ENCODE data around the gene PTPRE. TPM values are rescaled to one million over a fixed set of nuclear protein-coding genes. Genes with fewer than 3 reads are reported as not detected.

Gene PTPRE
- total RNA-seq, 3 donors from 2014 or later (not counting 1 experiment from before 2014, with no cell fraction given), result 274 to 280 (median 275) TPM

DNA sequence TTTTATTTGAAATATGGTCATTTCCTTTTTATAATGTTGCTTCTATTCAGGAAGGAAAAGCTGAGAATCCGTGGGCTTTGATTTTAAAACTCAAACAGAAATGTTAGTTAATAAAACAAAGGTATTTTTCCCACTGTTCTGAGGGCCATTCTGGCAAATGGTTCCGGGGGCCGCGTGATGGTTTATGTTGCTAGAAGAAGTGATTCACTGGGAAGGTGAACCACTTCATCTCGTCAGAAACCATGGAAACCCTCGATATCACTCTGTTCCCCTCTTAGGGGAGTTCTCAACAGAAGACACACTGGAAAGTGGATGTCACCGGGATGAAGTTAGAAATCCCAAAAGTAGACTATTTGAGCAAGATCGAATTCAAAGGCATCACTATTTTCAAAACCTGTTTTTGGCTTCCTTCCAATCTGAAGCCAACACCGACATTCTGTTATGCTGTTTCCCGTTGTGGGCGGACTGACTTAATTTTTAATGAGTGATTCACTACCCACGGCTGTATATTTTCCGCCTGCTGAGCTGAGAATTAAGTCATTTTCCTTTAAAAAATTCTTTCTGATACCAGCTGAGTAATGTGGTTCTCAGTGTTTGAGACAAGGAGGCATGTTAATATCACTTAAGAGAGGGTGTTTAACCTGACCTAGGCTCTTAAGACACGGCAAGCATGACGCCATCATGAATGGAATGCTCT lies 84.1 kb downstream of the PTPRE start:
- Histone ChIP-seq H3K4me3 (ENCODE audit: low read length) (no peak overlapping the region), H3K27me3 (ENCODE audit: control insufficient read depth, insufficient read depth, low read length) (no peaks in the 10 kb centered on the region), H3K36me3 (ENCODE audit: control insufficient read depth, insufficient read depth, low read length) (no peaks in the 10 kb centered on the region), H3K27ac (ENCODE audit: low read length) (peak overlapping the region; percentile 58), H3K9me3 (ENCODE audit: control insufficient read depth, insufficient read depth, low read length) (no peaks in the 10 kb centered on the region), H3K4me1 (ENCODE audit: control insufficient read depth, insufficient read depth, low read length) (peaks cover 8% of the 10 kb centered on the region)
- Mint-ChIP-seq H3K4me3 (peak overlapping the region; percentile 66), H3K4me1 (peaks cover 18 to 20% of the 10 kb centered on the region in 2 donors), H3K27ac (peak overlapping the region; percentile 83 to 84), H3K9me3 (no peaks in the 10 kb centered on the region), H3K27me3 (ENCODE audit: low read depth in 2 of 2) (no peaks in the 10 kb centered on the region), H3K36me3 (no peaks in the 10 kb centered on the region)
- 19% methylated on average over 14 of the region's 15 CpGs for WGBS (ENCODE audit: insufficient coverage)
- peak in 1 of 2 donors; percentile 63 for DNase-seq
- TF ChIP-seq CTCF (IDR thresholded peaks at IDR 0.05), result no peak
- ATAC-seq, result peak; percentile 49 to 66 (median 56)
- intact Hi-C loops (cut with micrococcal nuclease), result loop anchor here (1.0 to 2.0 kb wide), 2 partner anchors 57 to 74 kb away; no protein-coding TSS in a partner anchor

DNA sequence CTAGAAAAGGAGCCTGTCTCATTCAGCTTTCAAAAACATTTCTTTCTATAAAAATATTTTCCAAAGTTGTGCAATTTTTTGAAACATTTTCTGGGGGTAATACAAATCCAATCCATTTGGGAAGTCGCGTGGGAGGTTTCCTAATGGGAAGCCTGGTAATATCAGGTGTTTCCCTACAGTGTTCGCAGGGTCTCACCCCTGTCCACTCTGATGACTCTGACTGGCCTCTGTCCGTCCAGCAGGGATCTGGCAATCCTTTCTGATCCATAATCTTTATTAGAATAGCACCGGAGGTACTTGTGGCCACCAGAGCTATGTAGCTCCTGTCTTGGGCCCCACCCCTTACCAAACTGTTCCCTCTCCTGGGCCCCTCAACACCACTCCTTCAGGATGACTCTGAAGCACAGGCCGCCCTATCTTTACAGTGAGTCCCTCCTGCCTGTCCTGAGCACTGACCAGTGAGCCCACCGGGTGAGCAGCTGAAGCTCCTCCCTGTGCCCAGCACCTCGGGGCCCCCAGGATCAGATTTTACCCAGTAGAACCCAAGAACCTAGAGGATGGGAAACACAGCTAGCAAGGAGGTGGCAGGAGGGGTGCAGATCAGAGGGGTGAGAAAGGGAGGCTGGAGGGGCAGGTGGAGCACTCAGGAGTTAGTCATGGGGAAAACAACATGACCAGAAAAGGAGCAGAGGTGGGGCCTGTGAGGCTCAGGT lies 84.8 kb downstream of the PTPRE start:
- intact Hi-C loops (cut with micrococcal nuclease), result loop anchor here (1.0 to 2.0 kb wide), 2 partner anchors 57 to 73 kb away; no protein-coding TSS in a partner anchor
- no peaks in the 10 kb centered on the region for H3K36me3 Mint-ChIP-seq
- Histone ChIP-seq H3K36me3 (ENCODE audit: control insufficient read depth, insufficient read depth, low read length) (no peaks in the 10 kb centered on the region), H3K27ac (ENCODE audit: low read length) (peak overlapping the region; percentile 58), H3K9me3 (ENCODE audit: control insufficient read depth, insufficient read depth, low read length) (no peaks in the 10 kb centered on the region), H3K4me3 (ENCODE audit: low read length) (no peak overlapping the region), H3K4me1 (ENCODE audit: control insufficient read depth, insufficient read depth, low read length) (peaks cover 8% of the 10 kb centered on the region), H3K27me3 (ENCODE audit: control insufficient read depth, insufficient read depth, low read length) (no peaks in the 10 kb centered on the region)
- no peak for ATAC-seq
- peaks cover 16 to 20% of the 10 kb centered on the region in 2 donors for H3K4me1 Mint-ChIP-seq
- H3K4me3 Mint-ChIP-seq, result peak overlapping the region; percentile 66
- H3K27me3 Mint-ChIP-seq (ENCODE audit: low read depth in 2 of 2), result no peaks in the 10 kb centered on the region
- no peak for TF ChIP-seq CTCF (IDR thresholded peaks at IDR 0.05)
- H3K9me3 Mint-ChIP-seq, result no peaks in the 10 kb centered on the region
- DNase-seq, result no peak
- peak overlapping the region; percentile 83 to 84 for H3K27ac Mint-ChIP-seq
- 72% methylated on average over 8 of the region's 8 CpGs for WGBS (ENCODE audit: insufficient coverage)

- Mint-ChIP-seq H3K27ac (peak overlapping the region in 1 of 2 donors; percentile 83), H3K36me3 (no peaks in the 10 kb centered on the region), H3K4me1 (peaks cover 14 to 20% of the 10 kb centered on the region in 2 donors), H3K4me3 (no peak overlapping the region), H3K27me3 (ENCODE audit: low read depth in 2 of 2) (no peaks in the 10 kb centered on the region), H3K9me3 (no peaks in the 10 kb centered on the region)
- TF ChIP-seq CTCF (IDR thresholded peaks at IDR 0.05), result no peak
- H3K27ac ChIP-seq (ENCODE audit: low read length), result no peak overlapping the region
- H3K9me3 ChIP-seq (ENCODE audit: control insufficient read depth, insufficient read depth, low read length), result no peaks in the 10 kb centered on the region
- H3K27me3 ChIP-seq (ENCODE audit: control insufficient read depth, insufficient read depth, low read length), result no peaks in the 10 kb centered on the region
- intact Hi-C loops (cut with micrococcal nuclease), result no loop called here
- ATAC-seq (no peak), DNase-seq (no peak)
- WGBS (ENCODE audit: insufficient coverage), result 68% methylated on average over 8 of the region's 8 CpGs
- no peak overlapping the region for H3K4me3 ChIP-seq (ENCODE audit: low read length)
- H3K36me3 ChIP-seq (ENCODE audit: control insufficient read depth, insufficient read depth, low read length), result no peaks in the 10 kb centered on the region
- peaks cover 8% of the 10 kb centered on the region for H3K4me1 ChIP-seq (ENCODE audit: control insufficient read depth, insufficient read depth, low read length)
These were observed 85.5 kb downstream of the PTPRE start for GRCh38 chr10:127992376-127992775.
